ENCODE data around the gene RPTOR.
A peak's percentile ranks its signal among the peaks of the same experiment; 100 is the strongest.

The RPTOR gene

GRCh38 chr17:80894439-80894721, 349.7 kb downstream of the RPTOR start:
- DNase-seq (ENCODE audit: low spot score) = no peak

- no peak for DNase-seq (ENCODE audit: low spot score)
Measured at GRCh38 chr17:80894726-80895125, 350.1 kb downstream of the RPTOR start.

DNA sequence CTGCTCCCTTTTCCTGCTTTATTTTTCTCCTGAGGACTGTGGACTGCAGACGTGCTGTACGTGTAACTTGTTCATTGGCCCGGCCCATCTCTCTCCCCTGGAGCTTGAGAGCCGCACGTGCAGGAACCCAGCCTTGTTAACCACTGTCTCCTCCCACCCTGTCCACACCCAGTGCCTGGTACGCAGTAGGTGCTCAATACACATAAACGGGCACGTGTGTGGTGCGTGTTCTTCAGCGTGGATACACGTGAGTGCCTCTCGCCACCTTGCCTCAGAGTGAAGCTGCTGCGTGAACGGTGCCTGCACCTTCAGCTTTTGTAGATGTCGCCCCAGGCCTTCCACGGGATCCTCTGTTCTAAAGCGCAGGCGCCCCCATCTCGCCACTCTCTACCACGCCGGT, 350.7 kb downstream of the RPTOR start:
- DNase-seq (ENCODE audit: low spot score) = no peak

GRCh38 chr17:80898716-80899115, 354.1 kb downstream of the RPTOR start:
- no peak for DNase-seq (ENCODE audit: low spot score)

GRCh38 chr17:80899402-80900268, 355.0 kb downstream of the RPTOR start:
- peak; percentile 86 for DNase-seq (ENCODE audit: low spot score)

DNA sequence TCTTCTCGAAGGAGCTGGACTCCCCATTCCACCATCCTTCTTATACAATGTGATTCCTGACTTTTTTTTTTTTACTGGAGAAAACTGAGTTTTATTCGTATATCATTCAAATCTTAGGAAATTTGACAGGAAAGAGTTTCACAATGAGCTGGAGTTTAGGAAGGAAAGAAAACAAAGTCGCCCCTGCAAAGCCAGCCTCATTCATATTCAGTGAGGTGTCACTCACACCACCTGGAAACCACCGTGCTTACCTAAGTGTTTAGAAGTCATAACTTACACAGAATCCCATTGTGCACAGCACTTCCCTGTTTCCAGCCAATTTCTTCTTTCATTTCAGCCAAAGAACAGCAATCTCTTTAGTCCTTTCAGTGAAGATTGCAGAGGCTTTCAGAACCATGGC, 356.7 kb downstream of the RPTOR start:
- no peak for DNase-seq (ENCODE audit: low spot score)

GRCh38 chr17:80902197-80902962, 357.7 kb downstream of the RPTOR start:
- DNase-seq (ENCODE audit: low spot score) = no peak

- no peak for DNase-seq (ENCODE audit: low spot score)
Measured at GRCh38 chr17:80902963-80903611, 358.4 kb downstream of the RPTOR start.

GRCh38 chr17:80904036-80904753, 359.6 kb downstream of the RPTOR start:
- DNase-seq (ENCODE audit: low spot score) = no peak

GRCh38 chr17:80905586-80906230, 361.1 kb downstream of the RPTOR start:
- DNase-seq (ENCODE audit: low spot score) = no peak

DNA sequence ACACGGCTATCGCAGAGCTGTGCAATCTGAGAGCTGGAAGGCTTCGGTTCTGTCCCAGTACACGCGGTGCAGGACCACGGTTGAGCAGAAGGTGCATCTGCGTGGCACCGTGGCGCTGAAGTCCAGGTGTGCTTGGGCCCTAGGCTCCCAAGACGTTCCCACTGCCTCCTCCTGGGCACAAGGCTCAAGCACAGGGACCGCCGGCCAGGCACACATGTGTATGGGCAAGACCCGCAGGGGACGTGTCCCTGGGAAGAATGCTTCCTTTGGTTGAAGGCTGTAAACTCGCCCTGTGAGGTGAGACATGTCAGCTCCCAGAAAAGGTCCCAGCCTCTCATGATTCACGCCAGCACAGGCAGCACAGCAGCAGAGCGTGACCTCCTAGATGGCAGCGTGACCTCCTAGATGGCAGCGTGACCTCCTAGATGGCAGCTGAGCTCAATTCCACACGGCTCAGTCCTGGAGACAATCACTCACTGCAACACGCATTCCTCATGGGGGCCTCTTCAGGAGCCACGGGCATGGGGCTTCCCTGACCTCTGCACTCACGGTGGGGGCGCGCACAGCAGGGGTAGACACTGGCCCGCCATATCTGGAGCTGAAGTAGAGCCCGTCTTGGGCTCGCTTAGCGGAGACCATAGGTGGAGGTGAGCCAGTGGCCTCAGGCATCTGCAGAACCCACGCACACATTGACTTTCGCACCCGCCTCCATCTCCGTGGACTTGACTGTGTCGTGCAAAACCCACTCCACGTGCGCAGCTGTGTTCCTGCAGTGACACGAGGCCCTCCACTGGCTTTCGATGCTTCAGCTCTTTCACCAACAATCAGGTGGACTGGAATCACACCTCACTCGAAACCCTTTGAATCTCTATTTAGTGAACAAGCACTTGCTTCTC, 362.0 kb downstream of the RPTOR start:
- no peak for DNase-seq (ENCODE audit: low spot score)

DNA sequence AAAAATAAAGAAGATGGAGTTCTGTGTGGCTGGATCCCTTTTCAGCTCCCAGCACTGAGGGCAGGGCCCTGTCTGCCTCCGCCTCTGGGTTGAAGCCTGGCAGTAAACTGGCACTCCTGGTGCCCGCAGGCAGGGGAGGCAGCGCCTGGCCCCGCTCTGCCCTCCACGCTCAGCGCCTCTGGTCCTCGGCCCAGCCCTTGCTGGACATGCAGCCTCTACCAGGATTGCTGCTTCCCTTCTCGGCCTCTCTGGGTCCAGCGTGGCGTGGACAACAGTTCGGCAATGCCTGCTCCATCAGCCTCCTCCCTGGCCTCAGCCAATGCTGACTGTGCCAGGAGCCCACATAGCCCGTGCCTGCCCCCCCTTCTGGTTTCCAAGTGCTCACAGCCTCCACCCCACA, 362.6 kb downstream of the RPTOR start:
- no peak for DNase-seq (ENCODE audit: low spot score)

- no peak for DNase-seq (ENCODE audit: low spot score)
Measured at GRCh38 chr17:80908211-80908610, 363.6 kb downstream of the RPTOR start.

GRCh38 chr17:80908776-80909175, 364.1 kb downstream of the RPTOR start:
- no peak for DNase-seq (ENCODE audit: low spot score)

- no peak for DNase-seq (ENCODE audit: low spot score)
Measured at GRCh38 chr17:80909635-80910034, 365.0 kb downstream of the RPTOR start.

DNA sequence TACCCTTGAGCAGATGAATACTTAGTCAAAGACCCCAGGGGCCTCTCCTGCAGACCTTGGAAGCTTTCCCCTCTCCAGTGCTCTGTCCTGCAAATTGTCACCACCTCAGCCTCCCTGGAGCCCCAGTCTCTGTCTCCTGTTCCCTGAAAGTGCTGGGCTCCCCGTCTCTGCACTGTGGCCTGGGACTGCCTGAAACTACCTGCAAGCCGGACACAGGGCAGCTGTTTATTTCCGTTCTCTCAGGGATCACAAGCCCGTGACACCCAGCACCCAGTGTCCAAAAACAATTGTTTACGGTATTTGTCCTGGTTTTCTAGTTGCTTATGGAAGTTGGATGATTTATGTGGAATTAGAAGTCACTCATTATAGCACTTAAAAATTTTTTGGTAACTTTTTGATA, 365.4 kb downstream of the RPTOR start:
- DNase-seq (ENCODE audit: low spot score) = no peak

GRCh38 chr17:80912476-80912875, 367.8 kb downstream of the RPTOR start:
- DNase-seq (ENCODE audit: low spot score) = no peak

DNA sequence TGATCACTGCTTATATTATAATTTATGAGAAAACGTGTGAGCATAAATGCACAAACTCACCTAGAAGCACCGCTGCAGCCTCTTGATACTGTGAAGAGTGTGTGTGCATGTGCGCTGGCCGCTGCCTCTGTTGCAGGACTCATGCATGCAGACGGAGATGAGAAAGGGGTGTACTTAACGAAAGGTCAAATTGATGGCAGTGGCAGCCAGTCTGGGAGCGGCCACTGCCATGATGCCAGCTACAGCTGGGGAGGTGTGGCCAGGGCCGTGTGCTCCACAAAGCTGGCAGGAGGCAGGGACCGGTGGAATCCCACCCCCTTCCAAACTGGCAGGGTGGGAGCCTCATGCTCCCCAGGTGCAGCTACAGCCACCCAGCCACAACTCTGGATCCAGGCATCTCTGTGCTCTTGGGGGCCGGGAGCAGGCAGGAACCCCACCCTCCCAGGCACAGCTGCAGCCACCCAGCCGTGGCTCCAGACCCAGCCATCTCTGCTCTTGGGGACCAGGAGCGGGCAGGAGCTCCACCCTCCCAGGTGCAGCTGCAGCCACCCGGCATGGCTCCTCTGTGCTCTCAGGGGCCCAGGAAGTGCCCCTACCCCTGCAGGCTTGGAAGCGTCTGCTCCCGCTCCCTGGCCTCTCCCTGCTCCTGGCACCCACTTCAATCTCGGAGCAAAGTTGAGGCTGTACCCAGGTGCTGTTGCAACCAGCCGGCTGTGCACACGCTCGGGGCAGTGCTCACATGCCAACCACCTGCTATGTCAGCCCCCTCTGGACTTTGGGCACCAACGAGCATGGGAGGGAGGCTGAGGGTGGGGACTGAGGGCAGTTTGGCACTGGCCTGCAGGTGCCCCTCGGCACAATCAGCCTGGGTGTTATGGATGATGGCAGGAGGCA, 369.5 kb downstream of the RPTOR start:
- no peak for DNase-seq (ENCODE audit: low spot score)

DNA sequence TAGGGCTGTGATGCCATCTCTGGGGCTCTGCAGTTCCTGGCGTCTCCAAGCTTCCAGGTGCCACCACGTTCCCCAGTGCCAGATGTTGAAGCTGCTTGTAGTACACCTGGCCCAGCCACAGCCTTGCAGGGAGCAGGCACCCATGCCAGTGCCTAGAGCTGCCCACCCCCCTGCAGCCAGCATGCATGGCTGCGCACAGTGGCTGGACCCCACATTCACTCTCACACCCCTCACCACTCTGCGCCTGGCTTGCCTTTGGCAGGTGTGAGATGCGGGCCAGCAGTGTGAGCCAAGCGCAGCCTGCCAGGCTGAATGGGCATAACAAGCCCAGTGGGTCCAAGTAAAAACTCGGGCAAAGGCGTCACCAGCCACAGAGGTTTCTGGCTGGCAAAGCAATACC, 371.6 kb downstream of the RPTOR start:
- no peak for DNase-seq (ENCODE audit: low spot score)

All from CD4-positive, alpha-beta T cell treated with Interleukin-2 at 100 ng/mL for 4 hours (primary cell).